CD4-positive, alpha-beta T cell (primary cell): ENCODE measurements around the gene STYXL1. TPM values are rescaled to one million over a fixed set of nuclear protein-coding genes. Genes with fewer than 3 reads are reported as not detected.
A peak's percentile ranks its signal among the peaks of the same experiment; 100 is the strongest.

ENCODE experiments used
- ATAC-seq: fragments of 200-7000 bp; cut with Tn5 transposase; one replicate; pipeline ENCODE4 v1.10.0; 2022; ENCODE audit warnings: mild to moderate bottlenecking; ENCODE audit not compliant: poor library complexity
- CTCF ChIA-PET: fragments of 350-600 bp; sonication (Branson Sonifier 250); formaldehyde crosslinking; loops from one replicate; lab custom pipeline; 2021; ENCODE audit warnings: antibody characterized with exemption, inconsistent platforms; lab: Charles Lee
- POLR2A ChIA-PET: fragments of 350-600 bp; sonication (Branson Sonifier 250); formaldehyde crosslinking; loops from one replicate; lab custom pipeline; 2021; ENCODE audit warnings: antibody characterized with exemption, inconsistent platforms; lab: Charles Lee
- DNase-seq, 14 experiments: peaks; one replicate each; pipeline ENCODE4 v3.0.0-alpha.2; 2013 to 2020; ENCODE audit warnings: mixed read lengths in 2 of 14
- H3K27ac ChIP-seq, 2 donors: one replicate each; pipeline versions ENCODE4 v1.5.1 to v1.7.0; 2013; ENCODE audit warnings: low read length in 2 of 2, low read depth in 1 of 2, mild to moderate bottlenecking in 1 of 2
- H3K27me3 ChIP-seq, 2 experiments: 1 replicate in 1 of 2; 2 replicates in 1 of 2; pipeline versions ENCODE4 v1.6.1 to v1.7.0; 2013; ENCODE audit warnings: low read length in 2 of 2, control low read depth in 1 of 2, mild to moderate bottlenecking in 1 of 2, moderate library complexity in 1 of 2; ENCODE audit not compliant: insufficient read depth in 2 of 2, control insufficient read depth in 1 of 2
- H3K36me3 ChIP-seq: one replicate; pipeline ENCODE4 v1.6.1; 2013; ENCODE audit warnings: low read length, control low read depth; ENCODE audit not compliant: insufficient read depth
- H3K4me1 ChIP-seq: one replicate; pipeline ENCODE4 v1.6.1; 2013; ENCODE audit warnings: low read length, control low read depth; ENCODE audit not compliant: insufficient read depth
- H3K4me3 ChIP-seq: one replicate; pipeline ENCODE4 v1.5.1; 2013; ENCODE audit warnings: mild to moderate bottlenecking, low read length, moderate library complexity
- H3K9me3 ChIP-seq, 2 experiments: 1 replicate in 1 of 2; 2 replicates in 1 of 2; pipeline versions ENCODE4 v1.6.1 to v1.7.0; 2013; ENCODE audit warnings: low read length in 2 of 2, mild to moderate bottlenecking in 2 of 2, control low read depth in 1 of 2, moderate library complexity in 1 of 2; ENCODE audit not compliant: control insufficient read depth in 1 of 2, insufficient read depth in 1 of 2
- H3K27ac Mint-ChIP-seq: one replicate; pipeline ENCODE4 v1.8.0; 2020; ENCODE audit warnings: mixed read lengths
- H3K27me3 Mint-ChIP-seq: one replicate; pipeline ENCODE4 v1.8.0; 2021; ENCODE audit warnings: mixed read lengths
- H3K36me3 Mint-ChIP-seq: one replicate; pipeline ENCODE4 v1.8.0; 2021; ENCODE audit warnings: low read depth, mixed read lengths
- H3K4me1 Mint-ChIP-seq: one replicate; pipeline ENCODE4 v1.8.0; 2021; ENCODE audit warnings: low read depth, mixed read lengths
- H3K4me3 Mint-ChIP-seq: one replicate; pipeline ENCODE4 v1.8.0; 2020; ENCODE audit warnings: mild to moderate bottlenecking, mixed read lengths
- H3K9me3 Mint-ChIP-seq: one replicate; pipeline ENCODE4 v1.8.0; 2020; ENCODE audit warnings: mixed read lengths
- intact Hi-C, 2 experiments: fragments of 100-400 bp; cut with DNase I in 1 of 2; cut with micrococcal nuclease in 1 of 2; formaldehyde crosslinking; loops; one replicate each; pipeline versions ENCODE4 v1.15.1 to v1.9.0; 2023 to 2025; cut with DNase I, micrococcal nuclease
- total RNA-seq, 174 experiments: library from RNA in 2 of 174; stranded (reverse) in 2 of 174; gene quantifications; one replicate each; pipeline ENCODE4 v1.2.3 and lab custom pipeline; 2021 to 2026
- TF ChIP-seq, protein P1 (sequence below): fragments of 200-600 bp; IDR thresholded peaks from one replicate; pipeline ENCODE4 v1.8.0; 2022; ENCODE audit warnings: antibody characterized with exemption, mild to moderate bottlenecking

The STYXL1 gene
- total RNA-seq, 2 experiments from 2014 or later: 8.4 to 8.5 TPM

GRCh38 chr7:75986147-75986781 lies 61.5 kb downstream of the STYXL1 start:
- no peak overlapping the region for H3K27ac ChIP-seq
- Mint-ChIP-seq H3K9me3 (no peaks in the 10 kb centered on the region), H3K36me3 (peaks cover 58% of the 10 kb centered on the region), H3K27ac (no peak overlapping the region), H3K4me1 (peaks cover 16% of the 10 kb centered on the region), H3K4me3 (no peak overlapping the region), H3K27me3 (no peaks in the 10 kb centered on the region)
- TF ChIP-seq, protein P1, sequence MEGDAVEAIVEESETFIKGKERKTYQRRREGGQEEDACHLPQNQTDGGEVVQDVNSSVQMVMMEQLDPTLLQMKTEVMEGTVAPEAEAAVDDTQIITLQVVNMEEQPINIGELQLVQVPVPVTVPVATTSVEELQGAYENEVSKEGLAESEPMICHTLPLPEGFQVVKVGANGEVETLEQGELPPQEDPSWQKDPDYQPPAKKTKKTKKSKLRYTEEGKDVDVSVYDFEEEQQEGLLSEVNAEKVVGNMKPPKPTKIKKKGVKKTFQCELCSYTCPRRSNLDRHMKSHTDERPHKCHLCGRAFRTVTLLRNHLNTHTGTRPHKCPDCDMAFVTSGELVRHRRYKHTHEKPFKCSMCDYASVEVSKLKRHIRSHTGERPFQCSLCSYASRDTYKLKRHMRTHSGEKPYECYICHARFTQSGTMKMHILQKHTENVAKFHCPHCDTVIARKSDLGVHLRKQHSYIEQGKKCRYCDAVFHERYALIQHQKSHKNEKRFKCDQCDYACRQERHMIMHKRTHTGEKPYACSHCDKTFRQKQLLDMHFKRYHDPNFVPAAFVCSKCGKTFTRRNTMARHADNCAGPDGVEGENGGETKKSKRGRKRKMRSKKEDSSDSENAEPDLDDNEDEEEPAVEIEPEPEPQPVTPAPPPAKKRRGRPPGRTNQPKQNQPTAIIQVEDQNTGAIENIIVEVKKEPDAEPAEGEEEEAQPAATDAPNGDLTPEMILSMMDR: no peak
- DNase-seq (peak in 1 of 14 experiments; percentile 20), ATAC-seq (no peak)
- H3K27me3 ChIP-seq: no peaks in the 10 kb centered on the region
- H3K9me3 ChIP-seq: no peaks in the 10 kb centered on the region
- no peak overlapping the region for H3K4me3 ChIP-seq
- intact Hi-C loops: no loop called here
- H3K4me1 ChIP-seq: peaks cover 3% of the 10 kb centered on the region
- CTCF ChIA-PET: no interaction called here
- H3K36me3 ChIP-seq: peaks cover 51% of the 10 kb centered on the region
- POLR2A ChIA-PET: no interaction called here

DNA sequence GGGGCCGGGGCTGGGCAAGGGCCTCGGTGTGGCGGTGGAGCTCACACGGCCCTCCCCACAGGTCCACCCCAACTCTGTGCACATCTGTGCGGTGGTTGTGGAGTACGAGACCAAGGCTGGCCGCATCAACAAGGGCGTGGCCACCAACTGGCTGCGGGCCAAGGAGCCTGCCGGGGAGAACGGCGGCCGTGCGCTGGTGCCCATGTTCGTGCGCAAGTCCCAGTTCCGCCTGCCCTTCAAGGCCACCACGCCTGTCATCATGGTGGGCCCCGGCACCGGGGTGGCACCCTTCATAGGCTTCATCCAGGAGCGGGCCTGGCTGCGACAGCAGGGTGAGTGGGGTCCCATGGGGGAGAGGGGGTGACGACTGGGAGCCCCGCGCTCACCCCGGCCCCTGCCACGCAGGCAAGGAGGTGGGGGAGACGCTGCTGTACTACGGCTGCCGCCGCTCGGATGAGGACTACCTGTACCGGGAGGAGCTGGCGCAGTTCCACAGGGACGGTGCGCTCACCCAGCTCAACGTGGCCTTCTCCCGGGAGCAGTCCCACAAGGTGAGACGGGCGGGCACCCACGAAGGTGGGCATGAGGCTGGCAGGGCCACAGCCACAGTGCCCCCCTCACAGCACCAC lies 62.2 kb downstream of the STYXL1 start:
- Mint-ChIP-seq H3K4me1 (peaks cover 12% of the 10 kb centered on the region), H3K9me3 (no peaks in the 10 kb centered on the region), H3K27me3 (no peaks in the 10 kb centered on the region), H3K27ac (no peak overlapping the region), H3K4me3 (no peak overlapping the region), H3K36me3 (peaks cover 58% of the 10 kb centered on the region)
- no peak overlapping the region for H3K4me3 ChIP-seq
- H3K27me3 ChIP-seq: no peaks in the 10 kb centered on the region
- no peak for ATAC-seq
- peaks cover 3% of the 10 kb centered on the region for H3K4me1 ChIP-seq
- peak in 1 of 14 experiments; percentile 22 for DNase-seq
- TF ChIP-seq, protein P1: no peak
- no peak overlapping the region for H3K27ac ChIP-seq
- ChIA-PET CTCF (no interaction called here), POLR2A (no interaction called here)
- no peaks in the 10 kb centered on the region for H3K9me3 ChIP-seq
- intact Hi-C loops: no loop called here
- H3K36me3 ChIP-seq: peaks cover 56% of the 10 kb centered on the region

GRCh38 chr7:75985009-75985517 lies 62.7 kb downstream of the STYXL1 start:
- no peaks in the 10 kb centered on the region for H3K27me3 ChIP-seq
- ChIA-PET CTCF (no interaction called here), POLR2A (no interaction called here)
- no peak for ATAC-seq
- no peak overlapping the region for H3K4me3 ChIP-seq
- Mint-ChIP-seq H3K4me1 (peaks cover 8% of the 10 kb centered on the region), H3K27me3 (no peaks in the 10 kb centered on the region), H3K36me3 (peaks cover 57% of the 10 kb centered on the region), H3K27ac (no peak overlapping the region), H3K9me3 (no peaks in the 10 kb centered on the region), H3K4me3 (no peak overlapping the region)
- DNase-seq: peak in 1 of 14 experiments; percentile 21
- no peak overlapping the region for H3K27ac ChIP-seq
- H3K4me1 ChIP-seq: peaks cover 3% of the 10 kb centered on the region
- TF ChIP-seq, protein P1: no peak
- intact Hi-C loops: no loop called here
- H3K9me3 ChIP-seq: no peaks in the 10 kb centered on the region
- H3K36me3 ChIP-seq: peaks cover 60% of the 10 kb centered on the region
